Measurements from ENCODE around the gene PSMD5. TPM values are rescaled to one million over a fixed set of nuclear protein-coding genes. Genes with fewer than 3 reads are reported as not detected.
A peak's percentile ranks its signal among the peaks of the same experiment; 100 is the strongest.
"Not testable (repeated sequence)": the region's sequence is repeated elsewhere in the genome, so short reads cannot be mapped to it uniquely, and the experiment has no call there.

Gene PSMD5
- total RNA-seq, 6 experiments from 2014 or later, result 56.9 to 63.2 (median 60.1) TPM

- peaks cover 49% of the 10 kb centered on the region for H3K9me3 Mint-ChIP-seq
- H3K27me3 Mint-ChIP-seq (ENCODE audit: insufficient read depth), result no peaks in the 10 kb centered on the region; the same call in 1 of the 2 replicates
- no peaks in the 10 kb centered on the region for H3K4me1 Mint-ChIP-seq (ENCODE audit: low read depth)
- DNase-seq, result no peak
- no peak overlapping the region for H3K4me3 Mint-ChIP-seq
- no peak for TF ChIP-seq CTCF (IDR thresholded peaks at IDR 0.05)
- H3K36me3 Mint-ChIP-seq (ENCODE audit: low read depth), result peaks cover 47% of the 10 kb centered on the region
- H3K27ac Mint-ChIP-seq, result no peak overlapping the region
These were observed 34.9 kb downstream of the PSMD5 start for GRCh38 chr9:120807607-120808379.

GRCh38 chr9:120804784-120805363, 37.8 kb downstream of the PSMD5 start:
- Mint-ChIP-seq H3K9me3 (peaks cover 49% of the 10 kb centered on the region), H3K36me3 (ENCODE audit: low read depth) (peaks cover 47% of the 10 kb centered on the region)
- H3K27ac Mint-ChIP-seq; H3K27me3 Mint-ChIP-seq (ENCODE audit: insufficient read depth); DNase-seq; H3K4me3 Mint-ChIP-seq; H3K4me1 Mint-ChIP-seq (ENCODE audit: low read depth): not testable (repeated sequence)

GRCh38 chr9:120801441-120801840, 41.3 kb downstream of the PSMD5 start:
- no peak for TF ChIP-seq CTCF (IDR thresholded peaks at IDR 0.05)
- Mint-ChIP-seq H3K27me3 (ENCODE audit: insufficient read depth) (no peaks in the 10 kb centered on the region), H3K4me3 (no peak overlapping the region), H3K9me3 (peaks cover 22% of the 10 kb centered on the region), H3K4me1 (ENCODE audit: low read depth) (no peaks in the 10 kb centered on the region), H3K36me3 (ENCODE audit: low read depth) (peaks cover 23% of the 10 kb centered on the region), H3K27ac (no peak overlapping the region)
- DNase-seq, result no peak

GRCh38 chr9:120792898-120793765, 49.6 kb downstream of the PSMD5 start, which contains the start of gene FBXW2:
FBXW2 (minus strand) TSS chr9:120793416; CDS start chr9:120788258, 5,158 bp downstream.
- H3K27me3 Mint-ChIP-seq (ENCODE audit: insufficient read depth), result no peaks in the 10 kb centered on the region
- DNase-seq, result peak; percentile 80
- peak within 1 kb of the TSS; percentile 94 for H3K27ac Mint-ChIP-seq
- peaks cover 31% of the 10 kb centered on the region for H3K4me1 Mint-ChIP-seq (ENCODE audit: low read depth)
- H3K36me3 Mint-ChIP-seq (ENCODE audit: low read depth), result peaks cover 12% of the 10 kb centered on the region; the same call in 1 of the 2 replicates
- H3K9me3 Mint-ChIP-seq, result no peaks in the 10 kb centered on the region
- peak within 1 kb of the TSS; percentile 97 for H3K4me3 Mint-ChIP-seq
- TF ChIP-seq CTCF (IDR thresholded peaks at IDR 0.05), result peak; percentile 29

DNA sequence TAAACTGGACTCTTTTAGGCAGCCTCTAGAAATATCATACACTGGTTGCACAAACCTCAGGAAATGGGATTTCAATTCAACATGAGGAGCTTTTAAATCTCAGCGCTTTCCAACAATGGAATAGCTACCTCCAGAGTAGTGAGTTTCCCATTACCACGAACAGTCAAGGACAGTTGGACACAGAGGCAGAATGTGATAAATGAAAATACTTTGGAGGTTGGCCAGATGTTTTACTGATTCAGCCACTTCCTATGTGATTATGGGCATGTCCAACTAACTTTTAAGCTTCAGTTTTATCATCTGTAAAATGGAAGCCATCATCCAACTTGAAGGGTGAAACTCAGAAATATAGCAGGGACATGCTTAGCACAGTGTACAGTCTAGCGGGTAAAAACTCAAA, 51.6 kb downstream of the PSMD5 start:
- Mint-ChIP-seq H3K4me1 (ENCODE audit: low read depth) (peaks cover 36% of the 10 kb centered on the region), H3K27ac (peak overlapping the region; percentile 40), H3K36me3 (ENCODE audit: low read depth) (peaks cover 16% of the 10 kb centered on the region), H3K4me3 (peak overlapping the region; percentile 97), H3K9me3 (no peaks in the 10 kb centered on the region), H3K27me3 (ENCODE audit: insufficient read depth) (no peaks in the 10 kb centered on the region)
- no peak for DNase-seq
- no peak for TF ChIP-seq CTCF (IDR thresholded peaks at IDR 0.05)
